ENCODE data around the gene TMEM132D.

The TMEM132D gene

GRCh38 chr12:129530984-129531383, 372.8 kb downstream of the TMEM132D start:
- peak; percentile 94 for DNase-seq

DNA sequence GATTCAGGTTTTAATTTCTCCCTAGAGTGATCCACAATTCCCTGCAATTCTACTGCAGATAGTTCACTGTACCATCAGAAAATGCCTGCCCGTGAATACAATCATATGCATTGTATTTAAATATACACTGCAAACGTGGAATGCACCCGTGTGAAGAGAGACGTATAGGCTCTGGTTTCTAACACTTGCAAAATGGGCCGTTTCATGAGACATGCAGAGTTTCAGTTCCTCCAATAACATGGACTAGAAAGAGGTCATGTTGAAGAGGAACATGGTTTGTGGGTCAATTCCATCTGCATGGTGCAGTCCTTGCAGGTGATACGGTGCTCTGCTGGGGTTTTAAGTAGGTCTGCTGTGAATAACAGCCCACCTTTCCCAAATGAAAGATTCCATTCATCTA, 373.3 kb downstream of the TMEM132D start:
- no peak for DNase-seq

- no peak for DNase-seq
Observed at GRCh38 chr12:129527506-129527905, 376.3 kb downstream of the TMEM132D start.

DNA sequence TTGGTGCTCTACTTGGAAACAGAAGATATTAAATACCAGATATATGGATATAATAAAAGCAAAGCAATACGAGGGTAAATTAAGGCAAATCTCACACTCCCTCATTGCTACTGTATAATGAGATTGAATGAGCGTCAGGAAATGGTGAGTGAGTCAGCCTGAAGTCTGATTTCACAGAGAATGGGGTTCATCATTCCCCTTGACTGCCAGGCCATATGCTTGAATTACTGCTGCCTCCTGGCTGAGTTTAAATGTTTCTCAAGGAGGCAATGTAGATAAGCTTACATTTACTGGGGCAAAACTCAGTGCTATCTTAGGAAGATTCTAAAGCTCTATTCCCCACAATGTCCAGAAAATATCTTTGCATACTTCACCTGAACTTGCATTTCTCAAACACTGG, 380.2 kb downstream of the TMEM132D start:
- DNase-seq, result no peak

- no peak for DNase-seq
Observed at GRCh38 chr12:129520739-129521138, 383.1 kb downstream of the TMEM132D start.

GRCh38 chr12:129503802-129504201, 400.0 kb downstream of the TMEM132D start:
- DNase-seq, result no peak

DNA sequence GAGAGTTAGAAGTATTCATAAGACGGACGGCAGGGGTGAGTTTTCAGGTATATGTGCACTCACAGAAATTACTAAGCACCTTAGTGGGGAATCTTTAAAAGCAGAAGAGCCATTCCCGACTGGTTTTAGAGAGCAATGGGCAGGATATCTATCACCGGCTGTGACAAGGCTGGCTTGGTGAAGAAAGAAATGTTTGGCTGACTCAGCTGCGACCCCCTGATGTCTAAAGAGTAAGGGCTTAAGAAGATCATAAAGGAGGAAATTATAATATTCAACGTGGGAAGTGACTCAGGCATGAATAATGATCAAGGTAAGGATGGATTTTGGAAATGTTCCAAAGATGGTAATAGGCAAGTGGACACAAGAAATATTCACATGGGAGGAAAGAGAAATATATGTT, 407.6 kb downstream of the TMEM132D start:
- DNase-seq, result peak; percentile 92

GRCh38 chr12:129494766-129495165, 409.1 kb downstream of the TMEM132D start:
- DNase-seq, result no peak

- no peak for DNase-seq
Observed at GRCh38 chr12:129494260-129494659, 409.6 kb downstream of the TMEM132D start.

- DNase-seq, result no peak
Observed at GRCh38 chr12:129489100-129489676, 414.6 kb downstream of the TMEM132D start.

DNA sequence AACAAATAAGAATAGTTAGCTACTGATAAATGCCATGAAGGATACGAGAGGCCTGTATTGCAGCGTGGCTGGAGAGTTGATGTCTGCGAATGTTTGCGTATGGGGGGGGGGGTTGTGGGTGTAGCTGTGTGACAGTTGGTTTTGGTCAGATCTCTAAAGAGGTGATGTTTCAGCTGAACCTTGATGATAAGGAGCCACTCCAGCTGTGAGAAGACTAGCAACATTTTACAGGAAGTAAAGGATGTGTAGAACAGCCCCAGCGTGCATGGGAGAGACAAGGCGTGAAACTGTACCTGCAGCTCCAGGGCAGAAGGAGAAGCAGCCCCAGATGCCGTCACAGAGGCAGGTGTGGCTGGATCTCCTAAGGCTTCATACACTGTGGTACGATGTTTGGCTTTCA, 416.9 kb downstream of the TMEM132D start:
- no peak for DNase-seq

GRCh38 chr12:129483111-129483893, 420.5 kb downstream of the TMEM132D start:
- DNase-seq, result no peak

- DNase-seq, result peak; percentile 12
Observed at GRCh38 chr12:129481921-129482320, 421.9 kb downstream of the TMEM132D start.

DNA sequence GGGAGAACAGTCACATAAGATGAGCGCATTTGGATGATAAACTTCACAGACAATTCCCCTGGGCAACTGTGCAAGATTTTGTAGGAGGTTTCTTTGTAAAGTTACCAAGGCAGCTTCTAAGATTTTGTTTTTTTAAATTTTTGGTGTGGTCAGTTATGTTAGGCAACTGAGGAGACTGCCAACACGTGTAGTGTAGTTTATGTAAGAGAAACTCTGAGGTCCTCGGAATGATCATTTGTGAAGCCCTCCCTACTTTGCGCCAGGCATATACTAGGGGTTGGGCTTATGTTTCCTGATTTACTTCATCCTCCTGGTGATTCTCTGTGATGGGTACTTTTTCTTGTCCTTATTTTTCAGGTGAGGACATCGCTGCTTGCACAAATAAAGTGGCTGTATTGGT, 433.6 kb downstream of the TMEM132D start:
- DNase-seq, result no peak

- DNase-seq, result no peak
Observed at GRCh38 chr12:129467726-129468125, 436.1 kb downstream of the TMEM132D start.

- no peak for DNase-seq
Observed at GRCh38 chr12:129467289-129467688, 436.5 kb downstream of the TMEM132D start.

DNA sequence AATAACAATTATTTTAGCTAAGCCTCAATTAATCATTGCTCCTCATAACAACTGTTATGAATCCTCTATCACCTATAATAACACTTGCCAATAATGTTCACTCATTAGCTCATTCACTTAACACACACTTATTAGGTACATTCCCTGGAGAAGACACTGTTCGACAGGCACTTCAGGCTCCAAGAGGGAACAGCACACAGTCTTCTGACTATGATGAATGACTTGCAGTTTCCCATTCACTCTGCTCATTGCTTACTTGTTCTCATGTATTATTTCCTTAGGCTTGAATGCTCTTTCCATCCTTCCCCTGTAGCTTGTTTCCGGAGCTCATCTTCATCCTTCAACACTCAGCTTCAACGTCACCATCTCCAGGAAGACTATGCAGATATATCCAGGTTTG, 437.3 kb downstream of the TMEM132D start:
- DNase-seq, result no peak

DNA sequence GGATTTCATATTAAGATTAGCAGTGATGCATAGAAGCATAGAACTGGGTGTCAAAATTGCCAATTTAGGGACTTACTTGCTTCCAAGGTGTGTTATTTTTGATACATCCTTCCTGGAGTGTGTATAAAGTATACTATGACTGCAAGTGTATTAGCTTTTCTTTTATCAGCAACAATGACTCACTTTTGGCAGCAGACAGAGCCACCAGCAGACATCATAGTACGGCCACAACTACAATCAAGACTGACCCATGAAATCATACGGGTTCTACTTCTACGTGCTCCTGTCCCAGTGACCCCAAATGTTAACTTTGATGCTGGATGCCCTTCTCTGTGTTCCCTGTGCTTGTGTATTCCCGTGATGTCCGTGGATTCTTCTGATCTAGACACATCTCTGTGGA, 443.9 kb downstream of the TMEM132D start:
- no peak for DNase-seq

DNA sequence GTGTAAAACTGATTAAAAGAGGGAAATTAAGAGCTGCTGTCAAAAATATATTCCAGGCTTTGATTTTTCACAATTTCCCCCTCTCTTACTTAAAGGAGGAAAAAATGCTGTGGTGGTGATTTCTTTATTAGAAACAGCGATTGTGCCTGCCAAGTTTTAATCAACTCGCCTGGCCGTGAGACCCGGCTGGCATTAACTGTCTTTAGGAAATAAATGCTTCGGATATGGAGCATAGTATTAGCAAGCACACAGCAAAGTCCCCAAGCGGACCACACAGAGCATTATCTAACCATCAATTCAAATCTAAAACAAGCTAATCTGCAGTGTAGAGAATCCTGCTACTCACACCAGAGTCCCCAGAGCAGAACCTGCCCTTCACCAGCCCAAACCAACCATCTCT, 457.1 kb downstream of the TMEM132D start:
- DNase-seq, result no peak

DNA sequence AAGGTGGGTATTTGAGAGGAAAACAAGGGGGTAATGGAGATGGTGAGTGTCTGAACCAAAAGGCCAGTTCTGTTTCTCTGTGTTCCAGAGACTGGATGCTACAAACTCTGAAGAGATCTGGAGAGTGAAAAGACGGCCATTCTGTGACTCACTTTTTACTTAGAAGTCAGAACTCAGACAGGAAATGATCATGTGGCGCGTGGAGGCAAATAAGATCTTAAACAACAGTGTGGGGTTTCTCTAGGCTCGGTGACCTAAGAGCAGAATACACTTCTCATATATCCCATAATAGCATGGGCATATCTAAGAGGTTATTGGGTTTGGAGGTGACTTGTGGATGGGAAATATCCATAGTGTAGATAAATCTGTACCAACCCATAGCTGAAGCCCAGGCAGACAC, 463.5 kb downstream of the TMEM132D start:
- no peak for DNase-seq

GRCh38 chr12:129434790-129435189, 469.0 kb downstream of the TMEM132D start:
- DNase-seq, result no peak

DNA sequence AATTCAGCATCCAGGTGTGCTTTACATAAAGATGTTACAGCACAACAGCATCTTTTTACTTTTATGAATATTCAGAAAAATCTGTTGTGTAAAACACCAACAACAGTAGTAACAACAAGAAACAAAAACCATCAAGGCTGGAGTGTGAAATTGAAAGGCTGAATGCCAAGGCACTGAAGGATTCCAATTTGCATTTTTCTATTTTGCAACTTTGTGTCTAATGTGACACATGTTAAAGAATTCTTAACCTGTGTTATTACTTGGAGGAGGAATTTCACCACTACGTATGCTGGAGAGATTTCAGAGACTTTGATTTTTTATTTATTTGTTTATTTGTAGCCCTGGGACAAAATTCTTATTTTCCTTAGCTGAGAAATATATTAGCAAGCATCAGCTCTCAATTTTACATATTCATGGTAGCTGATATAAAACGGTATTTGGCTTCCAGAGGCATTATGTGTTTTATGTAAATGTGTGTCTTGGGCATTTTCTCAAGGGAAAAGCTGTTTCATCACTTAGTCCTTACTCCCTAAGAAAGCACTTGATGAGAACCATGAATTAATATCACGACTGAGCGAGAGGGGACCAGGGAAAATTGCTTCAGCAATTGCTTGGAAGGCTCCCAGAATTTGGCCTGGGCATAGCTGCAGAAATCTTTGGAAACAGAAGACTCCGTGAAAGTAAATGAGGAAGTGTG, 475.4 kb downstream of the TMEM132D start:
- DNase-seq, result no peak

GRCh38 chr12:129423041-129423580, 480.7 kb downstream of the TMEM132D start:
- no peak for DNase-seq

DNA sequence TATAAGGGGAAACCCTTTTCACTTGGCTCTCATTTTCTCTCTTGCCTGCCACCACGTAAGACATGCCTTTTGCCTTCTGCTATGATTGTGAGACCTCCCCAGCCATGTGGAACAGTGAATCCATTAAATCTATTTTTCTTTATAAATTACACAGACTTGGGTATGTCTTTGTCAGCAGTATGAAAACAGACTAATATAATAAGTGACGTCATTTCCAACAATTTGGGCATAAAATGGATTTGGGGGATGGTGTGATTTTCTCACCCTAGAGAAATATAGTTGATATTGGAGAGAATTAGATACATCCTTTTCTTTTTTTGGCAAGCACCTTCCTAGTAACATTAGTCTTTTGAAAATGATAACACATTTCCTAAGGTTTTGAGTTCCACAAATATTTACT, 490.5 kb downstream of the TMEM132D start:
- DNase-seq, result no peak
